ENCODE results near the gene RNF5.

RNF5 gene

GRCh38 chr6:32220021-32220420, 41.8 kb downstream of the RNF5 start:
- no peak for TF ChIP-seq CTCF (IDR thresholded peaks at IDR 0.05; ENCODE audit: low read depth, low read length)
- no peak for DNase-seq (ENCODE audit: extremely low read depth, low read depth)

- TF ChIP-seq CTCF (IDR thresholded peaks at IDR 0.05; ENCODE audit: low read depth, low read length): no peak
- no peak for DNase-seq (ENCODE audit: extremely low read depth, low read depth)
Observed at GRCh38 chr6:32222333-32223230, 44.4 kb downstream of the RNF5 start.

GRCh38 chr6:32223258-32224235, 45.3 kb downstream of the RNF5 start, which contains the start of gene NOTCH4:
TSS of gene NOTCH4 (minus strand) at chr6:32224067. CDS start at chr6:32223928, 139 bp downstream.
- no peak for DNase-seq (ENCODE audit: extremely low read depth, low read depth)
- TF ChIP-seq CTCF (IDR thresholded peaks at IDR 0.05; ENCODE audit: low read depth, low read length): no peak

GRCh38 chr6:32224696-32225095, 46.5 kb downstream of the RNF5 start:
- no peak for TF ChIP-seq CTCF (IDR thresholded peaks at IDR 0.05; ENCODE audit: low read depth, low read length)
- no peak for DNase-seq (ENCODE audit: extremely low read depth, low read depth)

GRCh38 chr6:32226434-32226833, 48.2 kb downstream of the RNF5 start:
- no peak for TF ChIP-seq CTCF (IDR thresholded peaks at IDR 0.05; ENCODE audit: low read depth, low read length)
- no peak for DNase-seq (ENCODE audit: extremely low read depth, low read depth)

Measured in AG09319 (cell line).